K562 (cell line): ENCODE measurements around the gene DNAJB13. TPM values are rescaled to one million over a fixed set of nuclear protein-coding genes. Genes with fewer than 3 reads are reported as not detected.
A peak's percentile ranks its signal among the peaks of the same experiment; 100 is the strongest.

Experiments
- ATAC-seq: fragments of 200-7000 bp; cut with Tn5 transposase; 3 replicates; pipeline ENCODE4 v1.9.1; 2020; ENCODE audit warnings: moderate library complexity
- BruUV-seq: library from RNA; stranded (reverse); fragments of 400-500 nt; replicated peaks from 2 replicates; lab custom pipeline; 2021; lab: Mats Ljungman, UMichigan
- CTCF ChIA-PET: fragments of 300-600 bp; formaldehyde crosslinking; extraction: SDS; loops from one replicate; lab custom pipeline; 2021; ENCODE audit warnings: low intra/inter-chr PET ratio; lab: Yijun Ruan, JAX
- POLR2A ChIA-PET: fragments of 300-600, 350-650 bp; sonication (Branson Sonifier 250); formaldehyde crosslinking; extraction: SDS; loops from one replicate; lab custom pipeline; 2021; ENCODE audit warnings: antibody characterized with exemption, inconsistent platforms; lab: Yijun Ruan, JAX
- DNase-seq, 4 experiments: peaks; one replicate each; pipeline versions ENCODE4 v3.0.0 to v3.0.0-alpha.2; 2011 to 2018; ENCODE audit warnings: low spot score in 3 of 4, mixed read lengths in 3 of 4; ENCODE audit errors: extremely low read depth in 1 of 4
- FAIRE-seq: peaks from 2 replicates; lab custom pipeline; 2011; peaks lifted over from hg19 to GRCh38; lab: Jason Lieb, UNC
- H2AFZ ChIP-seq: 2 replicates; pipeline ENCODE4 v1.6.0; 2011; ENCODE audit warnings: low read depth, low read length, control low read depth, inconsistent platforms
- H3K27ac ChIP-seq: fragments of 200-600 bp; 3 replicates; pipeline ENCODE4 v1.8.0; 2011; ENCODE audit warnings: low read depth, mild to moderate bottlenecking, control low read depth, inconsistent platforms, low read length, moderate library complexity, mixed read lengths; ENCODE audit errors: extremely low read depth
- H3K27me3 ChIP-seq, 2 experiments: fragments of 300-600 bp in 1 of 2; 2 replicates in 1 of 2; 3 replicates in 1 of 2; pipeline versions ENCODE4 v1.6.0 to v1.8.0; 2011; ENCODE audit warnings: inconsistent platforms in 2 of 2, low read length in 2 of 2, mild to moderate bottlenecking in 1 of 2, mixed read lengths in 1 of 2, moderate library complexity in 1 of 2; ENCODE audit not compliant: control insufficient read depth in 2 of 2, insufficient read depth in 2 of 2
- H3K36me3 ChIP-seq: fragments of 300-600 bp; 3 replicates; pipeline ENCODE4 v1.8.0; 2011; ENCODE audit warnings: mild to moderate bottlenecking, low read length, inconsistent platforms; ENCODE audit not compliant: control insufficient read depth, insufficient read depth
- H3K4me1 ChIP-seq, 2 experiments: fragments of 200-600 bp in 1 of 2; replicated peaks in 1 of 2; 2 replicates in 1 of 2; 3 replicates in 1 of 2; pipeline versions ENCODE4 v1.5.1 to v1.8.0; 2011; ENCODE audit warnings: inconsistent platforms in 2 of 2, low read length in 2 of 2, mild to moderate bottlenecking in 1 of 2, mixed read lengths in 1 of 2, moderate library complexity in 1 of 2; ENCODE audit not compliant: control insufficient read depth in 2 of 2, insufficient read depth in 2 of 2
- H3K4me2 ChIP-seq: 2 replicates; pipeline ENCODE4 v1.6.1; 2011; ENCODE audit warnings: low read length, control low read depth, inconsistent platforms, mixed read lengths; ENCODE audit not compliant: insufficient read depth
- H3K4me3 ChIP-seq: fragments of 200-600 bp; sonication (generic), shearing (Covaris generic); 2 replicates; pipeline ENCODE4 v1.5.1; 2016; ENCODE audit warnings: control low read depth, inconsistent platforms
- H3K79me2 ChIP-seq: fragments of 200-600 bp; 3 replicates; pipeline ENCODE4 v1.8.0; 2011; ENCODE audit warnings: low read length, inconsistent platforms; ENCODE audit not compliant: control insufficient read depth, insufficient read depth
- H3K9ac ChIP-seq, 2 experiments: 2 replicates each; pipeline versions ENCODE4 v1.6.0 to v1.6.1; 2011; ENCODE audit warnings: low read depth in 2 of 2, low read length in 2 of 2, control low read depth in 1 of 2, inconsistent platforms in 1 of 2, mild to moderate bottlenecking in 1 of 2, mixed read lengths in 1 of 2; ENCODE audit not compliant: insufficient read depth in 1 of 2
- H3K9me1 ChIP-seq: one replicate; pipeline ENCODE4 v1.6.0; 2011; ENCODE audit warnings: inconsistent platforms, mild to moderate bottlenecking, low read length, moderate library complexity; ENCODE audit not compliant: control insufficient read depth, insufficient read depth
- H3K9me3 ChIP-seq: replicated peaks from 2 replicates; pipeline ENCODE4 v1.5.1; 2011; ENCODE audit warnings: low read depth, low read length, inconsistent platforms; ENCODE audit not compliant: control insufficient read depth, insufficient read depth
- H4K20me1 ChIP-seq: replicated peaks from 2 replicates; pipeline ENCODE4 v1.6.1; 2011; ENCODE audit warnings: low read length, inconsistent platforms, mixed read lengths; ENCODE audit not compliant: control insufficient read depth, insufficient read depth
- FOXK2 ChIP-seq, 2 experiments: fragments of 450-650 bp; IDR thresholded peaks in 1 of 2; conservative IDR thresholded peaks in 1 of 2; 2 replicates each; pipeline ENCODE4 v1.6.1; 2016; ENCODE audit warnings: low read depth in 2 of 2, mild to moderate bottlenecking in 1 of 2
- MTA3 ChIP-seq: fragments of 450-650 bp; formaldehyde crosslinking; IDR thresholded peaks from 2 replicates; pipeline ENCODE4 v1.6.1; 2017; ENCODE audit warnings: mild to moderate bottlenecking, borderline replicate concordance
- PBX2 ChIP-seq, 2 experiments: IDR thresholded peaks in 1 of 2; conservative IDR thresholded peaks in 1 of 2; 2 replicates each; pipeline ENCODE4 v1.6.1; 2016; ENCODE audit warnings: low read depth in 2 of 2, mild to moderate bottlenecking in 1 of 2, missing compliant biosample characterization in 1 of 2, missing genetic modification characterization in 1 of 2, moderate library complexity in 1 of 2
- WHSC1 ChIP-seq: IDR thresholded peaks from one replicate; pipeline ENCODE4 v1.6.1; 2012; ENCODE audit warnings: low read length, control low read depth, inconsistent platforms
- ZNF785 ChIP-seq: fragments of 250-450 bp; sonication (Bioruptor Pico); IDR thresholded peaks from 2 replicates; pipeline ENCODE4 v1.4.0; 2020; ENCODE audit warnings: mild to moderate bottlenecking
- WGBS: fragments of 100-300 bp; shearing (Covaris generic); methylation state at CpG from one replicate; pipeline ENCODE4 v1.1.6; 2016; ENCODE audit warnings: low coverage, mixed read lengths; ENCODE audit not compliant: insufficient coverage; ENCODE audit errors: missing lambda C conversion rate; 5-methylcytosine and 5-hydroxymethylcytosine counted together
- in situ Hi-C: fragments of 300-500 bp; cut with MboI; formaldehyde crosslinking; loops from 4 replicates; pipeline ENCODE4 v1.15.0; 2018; ENCODE audit warnings: inconsistent platforms, mixed read lengths
- intact Hi-C: fragments of 100-400 bp; cut with micrococcal nuclease; formaldehyde crosslinking; loops from 2 replicates; pipeline ENCODE4 v1.14.2; 2022
- polyA plus RNA-seq, 8 experiments: library from polyadenylated mRNA; depleted of rRNA in 4 of 8; stranded (reverse) in 5 of 8; unstranded in 3 of 8; fragments of >200 nt; fragmentation: Nextera tagmentation in 2 of 8; fragmentation: Illumina TruSeq in 1 of 8; extraction: Ambion mirVana in 2 of 8; extraction: Trizol in 1 of 8; gene quantifications; 2 replicates each; pipeline versions ENCODE4 v1.2.1 to v1.2.3, GENCODE V29; 2011 to 2014; ENCODE audit warnings: inconsistent platforms in 1 of 8, missing spikeins in 1 of 8
- total RNA-seq, 7 experiments: library from RNA; depleted of rRNA in 6 of 7; stranded (reverse); fragments of >200 nt in 6 of 7; fragmentation: Illumina TruSeq in 2 of 7; extraction: Trizol in 2 of 7; gene quantifications; 2 replicates each; pipeline versions ENCODE4 v1.2.1 to v1.2.3, GENCODE V29; 2011 to 2021; ENCODE audit warnings: low replicate concordance in 1 of 7
- TF ChIP-seq, protein P1 (sequence below), 2 experiments: IDR thresholded peaks; 2 replicates each; pipeline ENCODE4 v1.6.1; 2011; ENCODE audit warnings: borderline replicate concordance in 1 of 2, control low read depth in 1 of 2, low read depth in 1 of 2, low read length in 1 of 2, mild to moderate bottlenecking in 1 of 2, mixed read lengths in 1 of 2, moderate library complexity in 1 of 2; ENCODE audit not compliant: insufficient read depth in 1 of 2, insufficient read length in 1 of 2, poor library complexity in 1 of 2, severe bottlenecking in 1 of 2; ENCODE audit errors: extremely low read depth in 1 of 2
- TF ChIP-seq, protein P2 (sequence below), 2 experiments: fragments of 450-650 bp; formaldehyde crosslinking in 1 of 2; IDR thresholded peaks; 2 replicates each; pipeline versions ENCODE4 v1.4.0 to v1.6.1; 2014 to 2020; ENCODE audit warnings: mild to moderate bottlenecking in 2 of 2, borderline replicate concordance in 1 of 2, low read depth in 1 of 2

The DNAJB13 gene
- total and polyA plus RNA-seq, 9 of the 15 experiments (the other 6 are each of a cell fraction or from before 2014, with no cell fraction given): 0.14 TPM; not detected in 8

DNA sequence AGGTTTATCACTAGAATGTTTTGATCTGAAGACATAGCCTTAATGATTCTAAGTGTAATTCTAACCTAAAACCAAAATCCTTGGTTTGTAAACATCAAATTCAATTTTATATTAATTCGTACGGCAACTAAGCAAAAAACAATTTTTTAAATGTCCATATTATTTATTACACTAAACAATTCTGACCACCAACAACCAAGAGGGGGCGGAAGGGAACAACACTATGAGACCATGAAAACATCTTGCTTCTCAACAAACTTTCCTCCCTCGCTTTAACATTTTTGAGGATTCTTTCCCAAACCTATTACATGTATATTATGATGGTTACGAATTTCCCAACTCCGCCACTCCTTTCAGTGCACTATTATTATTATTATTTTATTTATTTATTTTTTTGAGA lies 38.3 kb downstream of the DNAJB13 start:
- Histone ChIP-seq H2AFZ (peak overlapping the region; percentile 77), H3K79me2 (no peaks in the 10 kb centered on the region; the same call in 2 of the 3 replicates), H3K36me3 (no peaks in the 10 kb centered on the region), H4K20me1 (no peaks in the 10 kb centered on the region), H3K9ac (no peak overlapping the region), H3K4me1 (peaks cover 8 to 10% of the 10 kb centered on the region in 2 experiments; a peak in 4 of 5 replicates), H3K27ac (peak overlapping the region; percentile 10; the same call in 1 of the 3 replicates), H3K9me1 (no peaks in the 10 kb centered on the region), H3K9me3 (no peaks in the 10 kb centered on the region), H3K4me2 (peak overlapping the region; percentile 14; the same call in 1 of the 2 replicates), H3K4me3 (no peak overlapping the region), H3K27me3 (no peaks in the 10 kb centered on the region)
- 20% methylated on average over 6 of the region's 6 CpGs for WGBS
- peak; percentile 68 for ATAC-seq
- peak; percentile 60 for FAIRE-seq
- in situ Hi-C loops (loop anchor here (5.0 kb wide), 1 partner anchor 98 kb away; no protein-coding TSS in a partner anchor), intact Hi-C loops (loop anchor here (1.0 kb wide), 1 partner anchor 101 kb away; no protein-coding TSS in a partner anchor)
- POLR2A ChIA-PET: no interaction called here
- DNase-seq: peak in 2 of 4 experiments; percentile 47 to 67
- CTCF ChIA-PET: interaction anchor here (2.1 kb wide), 1 partner anchor 102 kb away, joined by 13 read pairs; no protein-coding TSS in a partner anchor
- BruUV-seq: no TSS peak
- TF ChIP-seq PBX2 (CRISPR knock-in tag; IDR thresholded peaks at IDR 0.05; ENCODE audit: low read depth): no peak
- TF ChIP-seq PBX2 (tag; conservative IDR thresholded peaks at IDR 0.05; ENCODE audit: low read depth): peak; percentile 71
- TF ChIP-seq, protein P1, sequence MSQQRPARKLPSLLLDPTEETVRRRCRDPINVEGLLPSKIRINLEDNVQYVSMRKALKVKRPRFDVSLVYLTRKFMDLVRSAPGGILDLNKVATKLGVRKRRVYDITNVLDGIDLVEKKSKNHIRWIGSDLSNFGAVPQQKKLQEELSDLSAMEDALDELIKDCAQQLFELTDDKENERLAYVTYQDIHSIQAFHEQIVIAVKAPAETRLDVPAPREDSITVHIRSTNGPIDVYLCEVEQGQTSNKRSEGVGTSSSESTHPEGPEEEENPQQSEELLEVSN (IDR thresholded peaks at IDR 0.05; ENCODE audit: borderline replicate concordance in 1 of 2, extremely low read depth in 1 of 2, insufficient read depth in 1 of 2, insufficient read length in 1 of 2, low read depth in 1 of 2, low read length in 1 of 2, poor library complexity in 1 of 2, severe bottlenecking in 1 of 2): no peak
- TF ChIP-seq WHSC1: no peak
- TF ChIP-seq FOXK2 (conservative IDR thresholded peaks at IDR 0.05 in 1 of 2, IDR thresholded peaks at IDR 0.05 in 1 of 2; ENCODE audit: low read depth in 2 of 2): 0 out of 4 replicates have a peak, but pooled peaks of 1 of the 2 experiments have one; percentile 24
- TF ChIP-seq ZNF785: 0 out of 2 replicates have a peak, but pooled peaks have one; percentile 18
- TF ChIP-seq, protein P2, sequence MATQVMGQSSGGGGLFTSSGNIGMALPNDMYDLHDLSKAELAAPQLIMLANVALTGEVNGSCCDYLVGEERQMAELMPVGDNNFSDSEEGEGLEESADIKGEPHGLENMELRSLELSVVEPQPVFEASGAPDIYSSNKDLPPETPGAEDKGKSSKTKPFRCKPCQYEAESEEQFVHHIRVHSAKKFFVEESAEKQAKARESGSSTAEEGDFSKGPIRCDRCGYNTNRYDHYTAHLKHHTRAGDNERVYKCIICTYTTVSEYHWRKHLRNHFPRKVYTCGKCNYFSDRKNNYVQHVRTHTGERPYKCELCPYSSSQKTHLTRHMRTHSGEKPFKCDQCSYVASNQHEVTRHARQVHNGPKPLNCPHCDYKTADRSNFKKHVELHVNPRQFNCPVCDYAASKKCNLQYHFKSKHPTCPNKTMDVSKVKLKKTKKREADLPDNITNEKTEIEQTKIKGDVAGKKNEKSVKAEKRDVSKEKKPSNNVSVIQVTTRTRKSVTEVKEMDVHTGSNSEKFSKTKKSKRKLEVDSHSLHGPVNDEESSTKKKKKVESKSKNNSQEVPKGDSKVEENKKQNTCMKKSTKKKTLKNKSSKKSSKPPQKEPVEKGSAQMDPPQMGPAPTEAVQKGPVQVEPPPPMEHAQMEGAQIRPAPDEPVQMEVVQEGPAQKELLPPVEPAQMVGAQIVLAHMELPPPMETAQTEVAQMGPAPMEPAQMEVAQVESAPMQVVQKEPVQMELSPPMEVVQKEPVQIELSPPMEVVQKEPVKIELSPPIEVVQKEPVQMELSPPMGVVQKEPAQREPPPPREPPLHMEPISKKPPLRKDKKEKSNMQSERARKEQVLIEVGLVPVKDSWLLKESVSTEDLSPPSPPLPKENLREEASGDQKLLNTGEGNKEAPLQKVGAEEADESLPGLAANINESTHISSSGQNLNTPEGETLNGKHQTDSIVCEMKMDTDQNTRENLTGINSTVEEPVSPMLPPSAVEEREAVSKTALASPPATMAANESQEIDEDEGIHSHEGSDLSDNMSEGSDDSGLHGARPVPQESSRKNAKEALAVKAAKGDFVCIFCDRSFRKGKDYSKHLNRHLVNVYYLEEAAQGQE (IDR thresholded peaks at IDR 0.05; ENCODE audit: borderline replicate concordance): peak; percentile 74; the same call in 1 of the 2 replicates
- TF ChIP-seq, protein P2 (CRISPR knock-in tag; IDR thresholded peaks at IDR 0.05; ENCODE audit: low read depth): no peak
- TF ChIP-seq MTA3: no peak
